ENCODE results near the gene SHISA7.

- TF ChIP-seq EZH2 (IDR thresholded peaks at IDR 0.05; ENCODE audit: insufficient read depth, poor library complexity, severe bottlenecking): no peak
- no peak for TF ChIP-seq EZH2phosphoT487 (IDR thresholded peaks at IDR 0.05; ENCODE audit: insufficient read depth, low read depth)
These were observed 49.4 kb upstream of the SHISA7 start for GRCh38 chr19:55492362-55492944.
